HG02884 (cell line): Measurements from ENCODE around the gene MCCC2.
A peak's percentile ranks its signal among the peaks of the same experiment; 100 is the strongest.
"Not testable (repeated sequence)": the region's sequence is repeated elsewhere in the genome, so short reads cannot be mapped to it uniquely, and the experiment has no call there.

ENCODE experiments used
- ATAC-seq: cut with Tn5 transposase; IDR thresholded peaks from one replicate; pipeline ENCODE4 v1.9.1; 2021; ENCODE audit warnings: mild to moderate bottlenecking, moderate library complexity; ENCODE audit not compliant: unreplicated experiment

The MCCC2 gene

GRCh38 chr5:71596169-71596568, 9.0 kb downstream of the MCCC2 start:
- no peak for ATAC-seq

- ATAC-seq: no peak
Observed at GRCh38 chr5:71597001-71597400, 9.9 kb downstream of the MCCC2 start.

GRCh38 chr5:71600783-71601182, 13.6 kb downstream of the MCCC2 start:
- no peak for ATAC-seq

GRCh38 chr5:71601222-71602026, 14.3 kb downstream of the MCCC2 start:
- peak; percentile 93 for ATAC-seq

- ATAC-seq: not testable (repeated sequence)
Observed at GRCh38 chr5:71609916-71610315, 22.8 kb downstream of the MCCC2 start.

- ATAC-seq: no peak
Observed at GRCh38 chr5:71615809-71616208, 28.7 kb downstream of the MCCC2 start.

- no peak for ATAC-seq
Observed at GRCh38 chr5:71620630-71621029, 33.5 kb downstream of the MCCC2 start.

- ATAC-seq: no peak
Observed at GRCh38 chr5:71621268-71621667, 34.1 kb downstream of the MCCC2 start.

- no peak for ATAC-seq
Observed at GRCh38 chr5:71621741-71622140, 34.6 kb downstream of the MCCC2 start.

GRCh38 chr5:71623221-71623794, 36.2 kb downstream of the MCCC2 start:
- ATAC-seq: no peak

- ATAC-seq: no peak
Observed at GRCh38 chr5:71629950-71630349, 42.8 kb downstream of the MCCC2 start.

GRCh38 chr5:71631070-71631469, 43.9 kb downstream of the MCCC2 start:
- ATAC-seq: no peak

- no peak for ATAC-seq
Observed at GRCh38 chr5:71632168-71632567, 45.0 kb downstream of the MCCC2 start.

GRCh38 chr5:71633255-71634155, 46.4 kb downstream of the MCCC2 start:
- ATAC-seq: no peak

- no peak for ATAC-seq
Observed at GRCh38 chr5:71637133-71637532, 50.0 kb downstream of the MCCC2 start.

GRCh38 chr5:71640408-71640807, 53.3 kb downstream of the MCCC2 start:
- ATAC-seq: no peak

- no peak for ATAC-seq
Observed at GRCh38 chr5:71645030-71645429, 57.9 kb downstream of the MCCC2 start.

GRCh38 chr5:71650940-71651339, 63.8 kb downstream of the MCCC2 start:
- ATAC-seq: not testable (repeated sequence)

- ATAC-seq: no peak
Observed at GRCh38 chr5:71651579-71651978, 64.4 kb downstream of the MCCC2 start.

- no peak for ATAC-seq
Observed at GRCh38 chr5:71652349-71652748, 65.2 kb downstream of the MCCC2 start.

- no peak for ATAC-seq
Observed at GRCh38 chr5:71652803-71653543, 65.8 kb downstream of the MCCC2 start.
